Ascending aorta (tissue), 2 donors: ENCODE data around the gene PDLIM5. TPM values are rescaled to one million over a fixed set of nuclear protein-coding genes. Genes with fewer than 3 reads are reported as not detected.

Experiments
- DNase-seq, 2 donors: peaks; one replicate each; pipeline ENCODE4 v3.0.0-alpha.2; 2019; ENCODE audit warnings: low spot score in 2 of 2
- H3K27ac ChIP-seq, 2 donors: fragments of 200-600 bp; sonication (generic); one replicate each; pipeline ENCODE4 v1.5.1; 2016 to 2017; ENCODE audit warnings: mild to moderate bottlenecking in 1 of 2
- H3K27me3 ChIP-seq: fragments of 200-600 bp; sonication (generic); one replicate; pipeline ENCODE4 v1.5.1; 2017
- H3K36me3 ChIP-seq, 2 donors: fragments of 200-600 bp; sonication (generic); one replicate each; pipeline ENCODE4 v1.5.1; 2016
- H3K4me1 ChIP-seq, 2 donors: fragments of 200-600 bp; sonication (generic); one replicate each; pipeline ENCODE4 v1.5.1; 2016 to 2017; ENCODE audit warnings: mild to moderate bottlenecking in 1 of 2
- H3K4me3 ChIP-seq, 2 donors: fragments of 200-600 bp; sonication (generic); one replicate each; pipeline ENCODE4 v1.5.1; 2016 to 2017; ENCODE audit warnings: mild to moderate bottlenecking in 1 of 2
- H3K9me3 ChIP-seq, 2 donors: fragments of 200-600 bp; sonication (generic); one replicate each; pipeline ENCODE4 v1.5.1; 2016
- CTCF ChIP-seq, 3 experiments: fragments of 200-600 bp in 2 of 3; fragments of 450-650 bp in 1 of 3; sonication (generic) in 2 of 3; IDR thresholded peaks; one replicate each; pipeline ENCODE4 v1.5.1; 2016 to 2019; ENCODE audit warnings: antibody characterized with exemption in 3 of 3, mild to moderate bottlenecking in 1 of 3, moderate library complexity in 1 of 3
- intact Hi-C: fragments of 100-400 bp; cut with DNase I; formaldehyde crosslinking; loops from one replicate; pipeline ENCODE4 v1.15.1; 2023
- total RNA-seq: library from RNA; depleted of rRNA; stranded (reverse); fragments of >200 nt; gene quantifications from one replicate; pipeline ENCODE4 v1.1.0, GENCODE V29; 2016

Gene PDLIM5
- total RNA-seq, 1 donor from 2014 or later = 103 TPM

- intact Hi-C loops = loop anchor here (5.0 kb wide), 1 partner anchor 117 kb away; no protein-coding TSS in a partner anchor
- no peak for DNase-seq
- Histone ChIP-seq H3K4me1 (peaks cover 8 to 67% of the 10 kb centered on the region in 2 donors), H3K4me3 (no peak overlapping the region), H3K36me3 (peaks cover 3 to 7% of the 10 kb centered on the region in 2 donors), H3K27ac (peak overlapping the region; percentile 21 to 41), H3K9me3 (no peaks in the 10 kb centered on the region), H3K27me3 (no peaks in the 10 kb centered on the region)
- TF ChIP-seq CTCF (IDR thresholded peaks at IDR 0.05) = no peak
Observed at GRCh38 chr4:94574616-94575015, 122.9 kb downstream of the PDLIM5 start.

GRCh38 chr4:94575652-94576051 lies 123.9 kb downstream of the PDLIM5 start:
- Histone ChIP-seq H3K9me3 (no peaks in the 10 kb centered on the region), H3K4me1 (peaks cover 8 to 64% of the 10 kb centered on the region in 2 donors), H3K27me3 (no peaks in the 10 kb centered on the region), H3K4me3 (peak overlapping the region in 1 of 2 donors; percentile 29), H3K36me3 (peaks cover 3 to 7% of the 10 kb centered on the region in 2 donors), H3K27ac (peak overlapping the region; percentile 50 to 64)
- no peak for DNase-seq
- intact Hi-C loops = no loop called here
- no peak for TF ChIP-seq CTCF (IDR thresholded peaks at IDR 0.05)

- intact Hi-C loops = no loop called here
- no peak for TF ChIP-seq CTCF (IDR thresholded peaks at IDR 0.05)
- Histone ChIP-seq H3K9me3 (no peaks in the 10 kb centered on the region), H3K36me3 (peaks cover 3 to 7% of the 10 kb centered on the region in 2 donors), H3K27me3 (no peaks in the 10 kb centered on the region), H3K4me3 (peak overlapping the region in 1 of 2 donors; percentile 29), H3K4me1 (peaks cover 8 to 66% of the 10 kb centered on the region in 2 donors), H3K27ac (peak overlapping the region; percentile 50 to 64)
- no peak for DNase-seq
Observed at GRCh38 chr4:94576210-94576609, 124.5 kb downstream of the PDLIM5 start.

- Histone ChIP-seq H3K27ac (peak overlapping the region in 1 of 2 donors; percentile 13), H3K36me3 (peaks cover 3 to 7% of the 10 kb centered on the region in 2 donors), H3K4me1 (peaks cover 8 to 66% of the 10 kb centered on the region in 2 donors), H3K9me3 (no peaks in the 10 kb centered on the region), H3K27me3 (no peaks in the 10 kb centered on the region), H3K4me3 (peak overlapping the region in 1 of 2 donors; percentile 3)
- TF ChIP-seq CTCF (IDR thresholded peaks at IDR 0.05) = no peak
- intact Hi-C loops = no loop called here
- no peak for DNase-seq
Observed at GRCh38 chr4:94577136-94577535, 125.4 kb downstream of the PDLIM5 start.

- peaks cover 3 to 7% of the 10 kb centered on the region in 2 donors for H3K36me3 ChIP-seq
- no peak overlapping the region for H3K27ac ChIP-seq
- no peak overlapping the region for H3K4me3 ChIP-seq
- intact Hi-C loops = no loop called here
- peaks cover 8 to 61% of the 10 kb centered on the region in 2 donors for H3K4me1 ChIP-seq
- TF ChIP-seq CTCF (IDR thresholded peaks at IDR 0.05) = no peak
- no peak for DNase-seq
- H3K27me3 ChIP-seq = no peaks in the 10 kb centered on the region
- no peaks in the 10 kb centered on the region for H3K9me3 ChIP-seq
Observed at GRCh38 chr4:94578195-94578594, 126.5 kb downstream of the PDLIM5 start.

- TF ChIP-seq CTCF (IDR thresholded peaks at IDR 0.05) = no peak
- DNase-seq = no peak
- intact Hi-C loops = no loop called here
Observed at GRCh38 chr4:94581766-94582165, 130.0 kb downstream of the PDLIM5 start.

More at GRCh38 chr4:94581766-94582165, 130.0 kb downstream of the PDLIM5 start:
- no peaks in the 10 kb centered on the region for H3K27me3 ChIP-seq
- peaks cover 12 to 14% of the 10 kb centered on the region in 2 donors for H3K36me3 ChIP-seq
- H3K9me3 ChIP-seq = no peaks in the 10 kb centered on the region
- no peak overlapping the region for H3K27ac ChIP-seq
- peaks cover 0 to 38% of the 10 kb centered on the region in 2 donors for H3K4me1 ChIP-seq
- no peak overlapping the region for H3K4me3 ChIP-seq
